HL-60/S4 treated with retinoic acid at 250 ng/mL for 4 days and 3 days (cell line): Measurements from ENCODE around the gene TAF4B.
"Not testable (repeated sequence)": the region's sequence is repeated elsewhere in the genome, so short reads cannot be mapped to it uniquely, and the experiment has no call there.

Source experiments
- in situ Hi-C: fragments of 300-500 bp; cut with MboI; formaldehyde crosslinking; loops from 2 replicates; pipeline ENCODE4 v1.7.0; 2022; ENCODE audit warnings: low sequenced_read_pairs

Gene TAF4B

DNA sequence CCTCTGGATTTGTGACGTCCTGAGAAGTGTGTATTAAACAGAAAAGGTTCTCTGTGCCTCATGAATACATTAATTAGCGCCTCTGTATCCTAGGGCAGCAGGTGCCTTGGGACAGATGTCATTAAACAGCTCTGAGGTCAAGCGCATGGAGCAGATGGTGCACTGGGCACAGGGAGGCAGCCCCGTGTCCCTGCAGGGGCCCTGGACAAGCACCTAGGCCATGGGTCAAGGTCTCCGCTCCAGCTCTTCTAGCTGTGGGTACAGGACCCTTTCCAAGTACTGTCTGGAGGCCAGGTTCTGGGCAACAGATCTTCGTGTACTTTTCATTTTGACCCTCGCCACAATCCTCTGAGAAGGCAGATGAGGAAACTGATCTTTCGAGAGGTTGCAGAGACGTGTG, 195.7 kb downstream of the TAF4B start:
- in situ Hi-C loops = no loop called here

DNA sequence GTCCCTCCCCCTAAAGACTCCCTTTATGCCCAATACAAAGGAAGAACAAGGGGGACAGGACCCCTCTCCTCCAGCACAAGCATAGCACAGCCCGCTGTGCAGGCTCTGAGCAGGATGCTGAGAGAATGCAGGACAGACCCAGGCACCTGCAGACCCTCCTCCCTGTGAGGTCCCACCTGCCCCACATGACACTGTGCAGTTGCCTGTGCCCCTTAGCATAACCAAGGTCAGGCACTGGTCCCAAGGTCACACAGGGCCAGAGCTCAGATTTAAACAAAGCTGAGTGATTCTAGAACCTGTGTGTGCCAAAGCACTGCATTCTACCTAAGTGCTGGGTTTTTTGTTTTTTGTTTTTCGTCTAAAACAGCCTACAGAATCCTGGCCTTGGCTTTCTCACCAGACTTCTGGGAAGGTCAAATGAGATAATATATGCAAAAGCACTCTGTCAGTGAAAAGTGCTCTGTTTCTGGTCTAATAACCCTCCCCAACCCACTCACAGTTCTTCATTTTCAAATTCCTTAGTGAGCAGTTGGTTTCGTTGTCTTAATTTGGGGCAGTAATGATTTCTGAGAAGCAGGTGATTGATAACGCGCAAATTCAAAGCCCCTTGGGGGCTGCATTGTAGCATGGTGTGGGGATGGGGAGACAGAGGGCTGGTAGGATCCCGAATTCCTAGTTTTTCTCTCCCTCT, 196.4 kb downstream of the TAF4B start:
- in situ Hi-C loops = no loop called here

DNA sequence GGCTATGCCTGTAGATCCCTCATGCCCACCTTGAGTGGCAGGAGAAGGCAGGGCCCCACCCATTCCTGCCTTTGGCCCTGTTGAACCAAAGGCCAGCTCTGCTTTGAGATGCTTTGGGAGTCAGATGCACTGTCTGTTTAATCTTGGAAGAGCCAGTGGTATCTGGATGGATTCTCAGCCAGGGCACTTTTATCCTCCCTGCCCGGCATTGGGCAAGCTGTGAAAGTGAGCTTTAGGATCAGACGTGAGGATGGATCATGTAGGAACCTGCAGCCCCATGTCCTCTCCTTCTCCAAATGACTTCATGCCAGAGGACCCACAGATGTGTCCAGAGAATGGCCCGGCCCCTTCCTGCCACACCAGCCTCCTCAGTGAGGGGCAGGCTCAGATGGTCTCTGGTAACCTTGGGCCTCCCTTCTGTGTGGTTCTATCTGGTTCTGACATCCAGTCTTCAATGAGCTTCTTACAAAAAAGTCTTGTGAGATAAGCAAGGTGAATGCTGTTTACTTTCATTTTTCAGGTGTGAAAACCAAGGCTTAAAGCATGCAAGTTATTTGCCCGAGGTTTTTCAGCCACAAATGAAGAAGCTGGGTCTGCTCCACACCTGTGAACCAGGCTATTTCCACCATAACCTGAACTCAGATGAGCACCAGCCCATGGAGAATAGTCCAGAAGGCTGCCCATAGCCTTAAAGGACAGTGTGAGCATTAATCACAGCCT, 198.3 kb downstream of the TAF4B start:
- in situ Hi-C loops = no loop called here

DNA sequence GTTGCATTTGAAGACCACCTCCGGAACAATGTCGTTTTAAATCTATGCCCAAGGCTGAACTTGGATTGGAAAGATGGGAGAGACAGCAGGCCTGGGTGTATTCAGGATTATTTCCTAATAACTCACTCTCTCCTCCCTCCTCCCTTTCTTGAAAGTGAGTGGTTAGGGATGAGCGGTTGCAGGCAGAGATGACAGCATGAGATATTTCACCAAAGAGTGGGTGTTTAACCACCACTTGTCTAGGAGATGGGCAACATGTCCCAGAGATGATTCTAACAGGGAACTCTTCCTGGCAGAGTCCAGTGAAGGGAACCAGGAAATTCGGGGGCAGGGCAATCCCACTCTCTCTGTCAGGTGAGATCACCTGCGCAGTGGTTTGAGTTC, 198.9 kb downstream of the TAF4B start:
- in situ Hi-C loops = no loop called here

DNA sequence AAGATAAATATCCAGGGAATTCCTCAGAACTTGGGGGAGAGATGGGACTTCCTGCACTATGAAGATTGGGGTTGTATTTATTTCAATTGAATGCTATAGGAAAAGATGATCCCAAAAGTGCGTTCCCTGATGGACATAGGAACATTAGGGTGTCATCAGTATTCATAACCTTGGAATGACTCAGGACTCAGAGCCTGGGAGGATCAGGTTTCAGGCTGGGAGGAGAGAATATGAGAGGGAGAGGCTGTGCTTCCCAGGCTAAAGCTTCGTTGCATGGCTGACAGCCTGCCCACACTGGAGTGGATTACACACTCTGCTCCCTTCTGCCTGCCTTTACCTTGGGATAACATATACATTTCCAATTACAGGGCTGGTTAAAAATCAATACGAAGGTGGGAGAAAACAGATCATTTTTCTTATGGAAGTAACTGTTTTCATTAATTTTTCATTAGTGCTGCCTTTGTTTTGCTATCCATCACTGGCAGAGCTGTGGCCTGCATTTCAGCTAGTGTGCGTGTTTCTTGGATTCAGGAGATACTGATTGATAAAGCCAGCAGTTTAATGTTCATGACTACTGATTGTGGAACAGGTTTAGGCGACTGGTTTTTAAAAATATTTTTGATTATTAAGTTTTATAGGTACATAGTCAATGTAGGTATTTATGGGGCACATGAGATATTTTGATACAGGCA, 203.4 kb downstream of the TAF4B start:
- in situ Hi-C loops = no loop called here

DNA sequence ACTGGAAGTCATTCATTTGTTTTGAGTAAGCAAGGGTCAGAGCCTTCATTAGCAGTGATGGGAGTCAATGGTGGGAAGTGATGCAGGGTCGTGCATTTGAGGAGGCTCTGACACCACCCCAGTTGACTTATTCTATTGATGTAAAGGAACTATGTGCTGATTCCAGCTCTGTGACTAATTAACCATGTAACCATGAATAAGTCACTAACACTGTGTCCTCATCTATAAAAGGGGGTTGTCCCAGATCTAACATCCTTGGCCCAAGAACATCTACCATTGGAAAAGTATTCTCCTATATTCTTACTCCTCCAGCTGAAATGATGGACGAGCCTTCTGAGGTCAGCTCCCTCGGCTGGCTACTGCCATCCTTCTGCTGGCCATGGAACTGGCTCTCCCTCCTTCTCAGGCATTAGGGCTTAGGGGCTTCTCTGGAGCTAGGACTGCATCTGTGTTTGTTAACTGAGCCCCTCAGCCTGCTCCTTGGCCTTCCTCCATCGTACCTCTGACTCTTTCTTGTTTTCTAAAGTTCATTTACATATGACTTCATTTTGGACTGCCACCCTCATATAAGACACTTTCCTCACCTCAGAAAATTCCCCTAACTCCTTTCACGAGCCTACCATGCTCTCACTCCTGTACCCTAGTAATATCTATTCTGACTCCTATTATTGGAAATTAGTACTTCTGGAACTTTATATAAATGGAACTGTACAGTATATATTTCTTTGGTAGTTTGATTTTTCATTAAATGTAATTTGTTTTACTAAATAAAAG, 206.6 kb downstream of the TAF4B start:
- in situ Hi-C loops = no loop called here

DNA sequence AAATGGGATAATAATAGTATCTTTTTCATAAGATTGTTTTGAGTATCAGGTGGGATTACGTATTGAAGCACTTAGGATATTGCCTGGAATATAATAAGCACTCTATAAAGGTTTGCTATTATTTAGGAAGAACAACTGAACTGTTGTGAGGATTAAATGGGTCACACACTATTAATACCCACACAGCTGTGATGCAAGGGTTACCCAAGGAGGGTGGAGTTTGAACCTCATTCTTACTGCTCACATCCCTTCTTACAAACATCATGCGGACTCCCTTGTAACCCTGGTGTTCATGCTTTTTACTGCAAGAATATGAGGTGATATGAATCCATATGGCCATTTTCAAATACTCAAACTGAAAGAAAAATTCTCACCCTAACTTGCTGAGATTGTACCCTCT, 208.6 kb downstream of the TAF4B start:
- in situ Hi-C loops = no loop called here

DNA sequence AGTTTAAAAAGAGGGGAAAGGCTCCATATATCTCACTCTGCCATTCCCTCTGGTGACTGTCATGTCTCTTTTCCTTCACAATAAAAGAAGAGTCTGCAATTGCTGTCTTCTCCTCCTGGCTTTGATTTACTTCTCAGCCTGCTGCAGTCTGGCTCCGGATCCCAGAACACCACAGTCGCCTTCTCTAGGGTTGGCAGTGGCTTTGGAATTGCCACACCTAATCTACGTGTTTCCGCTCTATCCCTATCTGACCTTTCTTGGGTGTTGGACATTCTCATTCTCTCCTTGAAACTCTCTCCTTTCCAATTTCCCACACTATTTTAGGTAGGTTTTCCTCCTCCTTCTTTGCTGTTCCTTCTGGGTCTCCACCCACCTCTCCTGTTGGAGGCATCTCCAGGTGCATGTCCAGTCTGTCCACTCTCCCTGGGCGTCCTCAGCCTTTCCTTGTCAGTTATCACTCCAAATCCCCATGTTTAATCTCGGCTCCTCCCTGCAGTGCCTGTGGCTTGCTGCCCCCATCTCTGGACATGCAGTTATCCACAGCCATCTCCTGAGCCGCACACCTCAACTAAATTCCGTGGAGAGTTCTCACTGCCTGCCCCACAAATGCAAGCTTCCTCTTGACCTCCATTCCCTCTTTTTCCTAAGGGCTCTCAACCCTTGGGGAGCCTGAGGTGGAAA, 209.3 kb downstream of the TAF4B start:
- in situ Hi-C loops = no loop called here

DNA sequence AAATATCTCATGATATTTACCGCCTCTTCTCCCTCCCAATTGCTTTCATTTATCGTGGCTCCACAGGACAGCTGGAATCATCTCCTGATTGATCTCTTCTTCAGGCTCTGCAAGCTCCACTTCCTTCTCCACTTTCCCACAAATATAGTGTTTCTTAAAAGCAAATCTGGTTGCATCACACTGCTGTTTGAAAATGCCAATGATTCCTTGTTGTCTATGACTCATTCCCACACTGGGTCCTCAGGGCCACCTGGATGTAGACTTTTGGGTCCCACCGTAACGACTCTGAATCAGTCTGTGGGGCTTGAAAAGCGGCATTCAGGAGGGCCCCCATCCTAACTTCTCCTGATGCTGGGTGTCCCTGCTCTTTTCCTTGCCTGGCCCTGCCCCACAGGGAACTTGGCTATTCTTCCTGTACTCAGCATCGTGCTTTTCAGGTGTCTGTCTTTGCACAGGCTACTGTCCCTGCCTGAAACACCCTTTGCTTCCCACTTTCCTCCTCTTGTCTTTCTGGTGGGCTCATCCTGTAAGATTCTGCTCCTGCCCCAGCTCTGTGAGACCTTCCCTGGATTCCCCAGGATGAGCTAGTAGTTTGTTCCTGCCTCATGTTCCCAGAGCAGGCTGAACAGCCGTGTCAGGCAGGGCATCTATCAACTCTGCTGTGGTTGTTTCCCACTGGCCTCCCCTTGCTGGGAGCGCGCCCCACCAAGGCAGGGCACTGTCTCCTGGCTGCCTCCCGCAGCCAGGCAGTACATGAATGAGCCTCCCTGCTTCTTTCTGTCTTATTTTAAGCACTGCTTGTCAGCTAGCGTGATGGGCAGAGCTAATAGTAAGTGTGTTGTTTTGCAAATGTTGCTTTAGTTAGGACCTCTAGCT, 210.2 kb downstream of the TAF4B start:
- in situ Hi-C loops = no loop called here

DNA sequence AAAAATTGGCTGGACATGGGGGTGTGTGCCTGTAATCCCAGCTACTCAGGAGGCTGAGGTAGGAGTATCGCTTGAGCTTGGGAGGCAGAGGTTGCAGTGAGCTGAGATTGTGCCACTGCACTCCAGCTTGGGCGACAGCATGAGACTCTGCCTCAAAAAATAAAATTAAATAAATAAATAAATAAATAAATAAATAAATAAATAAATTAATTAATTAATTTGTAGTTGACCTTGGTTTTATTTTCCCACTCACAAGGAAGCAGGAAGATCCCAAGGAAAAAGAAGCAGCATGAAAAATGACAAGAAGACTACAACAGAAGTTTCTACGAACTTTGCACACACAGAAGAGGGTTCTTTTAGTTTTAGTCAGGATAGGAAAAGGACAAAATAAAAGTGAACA, 211.4 kb downstream of the TAF4B start:
- in situ Hi-C loops = not testable (repeated sequence)

DNA sequence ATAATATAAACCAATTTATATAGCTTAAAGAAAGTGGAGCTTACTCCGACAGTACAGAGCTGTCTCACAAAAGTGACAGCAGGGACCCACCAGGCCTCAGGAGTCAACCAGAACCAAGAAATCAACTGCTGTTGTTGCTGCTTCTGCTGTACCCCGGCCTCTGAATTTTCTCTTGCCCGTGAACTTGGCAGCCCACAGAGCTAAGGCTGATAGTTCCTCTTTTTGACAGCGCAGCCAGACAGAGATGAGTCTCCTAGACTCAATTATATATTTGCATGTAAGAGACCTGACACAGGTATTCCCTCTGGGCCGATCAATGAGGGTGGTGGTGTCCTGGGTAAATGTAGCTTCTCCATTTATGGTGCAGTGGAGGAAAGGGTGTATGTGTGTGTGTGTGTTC, 212.7 kb downstream of the TAF4B start:
- in situ Hi-C loops = no loop called here

DNA sequence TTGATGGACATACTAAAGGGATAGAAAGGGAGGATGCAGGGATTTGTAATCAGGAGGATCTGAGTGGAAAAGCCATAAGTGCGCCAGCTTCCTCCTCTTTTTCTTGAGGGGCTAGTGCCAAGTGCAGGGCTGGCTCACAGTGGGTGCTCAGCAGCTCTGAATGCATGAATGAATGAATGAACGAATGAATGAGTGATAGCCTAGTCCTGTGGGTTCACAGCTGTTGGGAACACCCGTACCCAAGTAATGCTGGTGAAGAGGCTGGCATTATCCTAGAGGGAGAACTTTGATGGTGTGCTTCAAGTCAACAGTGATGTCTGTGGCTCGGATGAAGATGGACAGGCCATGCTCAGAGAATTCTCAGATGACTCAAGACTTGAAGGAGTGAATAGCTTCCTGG, 213.3 kb downstream of the TAF4B start:
- in situ Hi-C loops = no loop called here

DNA sequence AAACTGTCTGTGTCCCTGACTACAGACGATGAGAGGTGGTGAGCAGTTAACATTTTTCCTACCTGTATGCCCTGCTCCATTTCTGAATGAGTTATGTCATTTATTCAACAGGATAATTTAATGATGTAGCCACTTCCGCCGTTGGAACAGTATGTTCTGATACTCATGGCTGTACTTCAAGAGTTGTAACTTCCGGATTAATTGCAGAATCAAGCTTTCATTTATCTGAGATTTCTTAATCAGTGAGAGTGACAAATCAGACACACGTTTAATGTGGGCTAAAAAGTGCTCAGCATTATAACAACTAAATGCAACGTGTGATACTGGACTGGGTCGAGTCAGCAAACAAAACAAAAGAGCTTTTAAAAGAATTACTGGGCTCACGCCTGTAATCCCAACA, 214.4 kb downstream of the TAF4B start:
- in situ Hi-C loops = no loop called here
